ENCODE measurements around the gene ANKRD42. TPM values are rescaled to one million over a fixed set of nuclear protein-coding genes. Genes with fewer than 3 reads are reported as not detected.

The ANKRD42 gene
- polyA plus RNA-seq, 1 of the 3 experiments (the other 2 are of a cell fraction): 13.3 TPM

DNA sequence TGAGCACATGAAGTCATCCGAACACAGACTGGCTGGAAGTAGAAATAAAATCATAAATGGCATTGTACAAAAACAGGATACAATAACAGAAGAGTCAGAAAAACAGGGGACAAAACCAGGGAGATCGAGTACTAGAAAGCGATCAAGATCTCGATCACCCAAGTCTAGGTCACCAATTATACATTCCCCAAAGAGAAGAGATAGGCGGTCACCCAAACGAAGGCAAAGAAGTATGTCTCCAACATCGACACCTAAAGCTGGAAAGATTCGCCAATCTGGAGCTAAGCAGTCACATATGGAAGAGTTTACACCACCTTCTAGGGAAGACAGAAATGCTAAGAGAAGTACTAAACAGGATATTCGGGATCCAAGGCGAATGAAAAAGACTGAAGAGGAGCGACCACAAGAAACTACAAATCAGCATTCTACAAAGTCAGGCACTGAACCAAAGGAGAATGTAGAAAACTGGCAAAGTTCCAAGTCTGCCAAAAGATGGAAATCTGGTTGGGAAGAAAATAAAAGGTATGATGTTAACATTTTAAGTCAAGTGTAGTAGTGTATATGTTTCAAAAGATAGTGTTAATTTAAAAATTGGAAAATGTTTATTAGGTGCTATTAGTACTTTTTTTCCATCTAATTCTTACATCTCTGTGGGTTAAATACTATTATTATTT lies 27.2 kb upstream of the ANKRD42 start:
- POLR2A ChIA-PET: no interaction called here
- Histone ChIP-seq H4K20me1 (ENCODE audit: insufficient read depth) (peaks cover 35% of the 10 kb centered on the region), H3K36me3 (replicated peaks in 1 of 2; ENCODE audit: control insufficient read depth in 1 of 2, insufficient read depth in 2 of 2, low read length in 1 of 2) (peaks cover 83 to 90% of the 10 kb centered on the region in 2 experiments), H3K4me2 (no peak overlapping the region), H3F3A (replicated peaks; ENCODE audit: insufficient read depth) (peaks cover 21% of the 10 kb centered on the region), H3K79me2 (ENCODE audit: insufficient read depth) (peaks cover 100% of the 10 kb centered on the region), H3K27ac (ENCODE audit: low read depth in 2 of 2, low read length in 1 of 2) (no peak overlapping the region), H3K4me3 (ENCODE audit: low read depth in 2 of 2, low read length in 1 of 2) (no peak overlapping the region), H3K9me2 (no peaks in the 10 kb centered on the region), H3K27me3 (ENCODE audit: insufficient read depth) (no peaks in the 10 kb centered on the region), H3K9ac (no peak overlapping the region), H2AFZ (ENCODE audit: low read depth) (no peak overlapping the region), H3K4me1 (ENCODE audit: control insufficient read depth in 1 of 2, insufficient read depth in 2 of 2, low read depth in 1 of 2, low read length in 1 of 2) (peaks cover 8 to 11% of the 10 kb centered on the region in 2 experiments; a peak in 3 of 4 replicates), H3K9me3 (no peaks in the 10 kb centered on the region)
- CTCF ChIA-PET: no interaction called here
- DNase-seq: no peak
- TF ChIP-seq GABPA (IDR thresholded peaks at IDR 0.05; ENCODE audit: low read depth) (no peak), USF1 (IDR thresholded peaks at IDR 0.05; ENCODE audit: borderline replicate concordance, low read depth) (no peak), TCF12 (IDR thresholded peaks at IDR 0.05) (no peak), SMC3 (IDR thresholded peaks at IDR 0.05; ENCODE audit: low read depth, low read length) (no peak), USF2 (IDR thresholded peaks at IDR 0.05; ENCODE audit: borderline replicate concordance, low read depth, low read length) (no peak), RFX5 (IDR thresholded peaks at IDR 0.05; ENCODE audit: low read length) (no peak), TAF1 (IDR thresholded peaks at IDR 0.05; ENCODE audit: borderline replicate concordance, low read depth, low read length) (no peak), GATA2 (CRISPR knock-in tag; IDR thresholded peaks at IDR 0.05) (no peak), EZH2phosphoT487 (IDR thresholded peaks at IDR 0.05; ENCODE audit: borderline replicate concordance, low read depth) (no peak), FOXM1 (IDR thresholded peaks at IDR 0.05; ENCODE audit: low read depth) (no peak), NRF1 (IDR thresholded peaks at IDR 0.05; ENCODE audit: low read depth, low read length) (no peak), MAX (IDR thresholded peaks at IDR 0.05; ENCODE audit: low read depth) (no peak), FOSL2 (IDR thresholded peaks at IDR 0.05; ENCODE audit: borderline replicate concordance, low read depth) (no peak)
- TF ChIP-seq, protein P1, sequence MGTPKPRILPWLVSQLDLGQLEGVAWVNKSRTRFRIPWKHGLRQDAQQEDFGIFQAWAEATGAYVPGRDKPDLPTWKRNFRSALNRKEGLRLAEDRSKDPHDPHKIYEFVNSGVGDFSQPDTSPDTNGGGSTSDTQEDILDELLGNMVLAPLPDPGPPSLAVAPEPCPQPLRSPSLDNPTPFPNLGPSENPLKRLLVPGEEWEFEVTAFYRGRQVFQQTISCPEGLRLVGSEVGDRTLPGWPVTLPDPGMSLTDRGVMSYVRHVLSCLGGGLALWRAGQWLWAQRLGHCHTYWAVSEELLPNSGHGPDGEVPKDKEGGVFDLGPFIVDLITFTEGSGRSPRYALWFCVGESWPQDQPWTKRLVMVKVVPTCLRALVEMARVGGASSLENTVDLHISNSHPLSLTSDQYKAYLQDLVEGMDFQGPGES (IDR thresholded peaks at IDR 0.05; ENCODE audit: low read depth, low read length): no peak
- 96% methylated on average over 11 of the region's 11 CpGs for WGBS (ENCODE audit: low lambda C conversion rate)

GRCh38 chr11:83168756-83169155 lies 24.8 kb upstream of the ANKRD42 start:
- Histone ChIP-seq H3K9ac (no peak overlapping the region), H2AFZ (ENCODE audit: low read depth) (no peak overlapping the region), H4K20me1 (ENCODE audit: insufficient read depth) (peaks cover 43% of the 10 kb centered on the region), H3K27ac (ENCODE audit: low read depth in 2 of 2, low read length in 1 of 2) (no peak overlapping the region), H3K4me1 (ENCODE audit: control insufficient read depth in 1 of 2, insufficient read depth in 2 of 2, low read depth in 1 of 2, low read length in 1 of 2) (peaks cover 8% of the 10 kb centered on the region in 2 experiments; a peak in 3 of 4 replicates), H3K9me2 (no peaks in the 10 kb centered on the region), H3K36me3 (replicated peaks in 1 of 2; ENCODE audit: control insufficient read depth in 1 of 2, insufficient read depth in 2 of 2, low read length in 1 of 2) (peaks cover 84 to 94% of the 10 kb centered on the region in 2 experiments), H3K4me3 (ENCODE audit: low read depth in 2 of 2, low read length in 1 of 2) (no peak overlapping the region; a peak in 1 of 4 replicates), H3K4me2 (no peak overlapping the region), H3K79me2 (ENCODE audit: insufficient read depth) (peaks cover 100% of the 10 kb centered on the region), H3K27me3 (ENCODE audit: insufficient read depth) (no peaks in the 10 kb centered on the region), H3K9me3 (no peaks in the 10 kb centered on the region), H3F3A (replicated peaks; ENCODE audit: insufficient read depth) (peaks cover 21% of the 10 kb centered on the region)
- WGBS (ENCODE audit: low lambda C conversion rate): 96% methylated on average over 4 of the region's 5 CpGs
- no peak for DNase-seq
- CTCF ChIA-PET: interaction anchor here (1.1 kb wide), 1 partner anchor 9 kb away, joined by 3 read pairs; no protein-coding TSS in a partner anchor
- POLR2A ChIA-PET: no interaction called here
- TF ChIP-seq NFIC (IDR thresholded peaks at IDR 0.05; ENCODE audit: borderline replicate concordance): no peak
- TF ChIP-seq ZBTB33 (IDR thresholded peaks at IDR 0.05; ENCODE audit: borderline replicate concordance, low read depth): no peak
- TF ChIP-seq RFX5 (IDR thresholded peaks at IDR 0.05; ENCODE audit: low read length): no peak
- TF ChIP-seq MAX (IDR thresholded peaks at IDR 0.05; ENCODE audit: low read depth): no peak
- TF ChIP-seq ELF1 (IDR thresholded peaks at IDR 0.05): no peak
- TF ChIP-seq SIN3A (IDR thresholded peaks at IDR 0.05; ENCODE audit: borderline replicate concordance, low read depth, low read length): no peak
- TF ChIP-seq TCF12 (IDR thresholded peaks at IDR 0.05): no peak
- TF ChIP-seq USF1 (IDR thresholded peaks at IDR 0.05; ENCODE audit: borderline replicate concordance, low read depth): no peak
- TF ChIP-seq, protein P2, sequence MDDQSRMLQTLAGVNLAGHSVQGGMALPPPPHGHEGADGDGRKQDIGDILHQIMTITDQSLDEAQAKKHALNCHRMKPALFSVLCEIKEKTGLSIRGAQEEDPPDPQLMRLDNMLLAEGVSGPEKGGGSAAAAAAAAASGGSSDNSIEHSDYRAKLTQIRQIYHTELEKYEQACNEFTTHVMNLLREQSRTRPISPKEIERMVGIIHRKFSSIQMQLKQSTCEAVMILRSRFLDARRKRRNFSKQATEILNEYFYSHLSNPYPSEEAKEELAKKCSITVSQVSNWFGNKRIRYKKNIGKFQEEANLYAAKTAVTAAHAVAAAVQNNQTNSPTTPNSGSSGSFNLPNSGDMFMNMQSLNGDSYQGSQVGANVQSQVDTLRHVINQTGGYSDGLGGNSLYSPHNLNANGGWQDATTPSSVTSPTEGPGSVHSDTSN (IDR thresholded peaks at IDR 0.05): no peak
- TF ChIP-seq GATA2 (CRISPR knock-in tag; IDR thresholded peaks at IDR 0.05): no peak
- TF ChIP-seq GABPA (IDR thresholded peaks at IDR 0.05; ENCODE audit: low read depth): no peak
